Urinary bladder (tissue), 4 donors: ENCODE measurements around the gene MAEA. TPM values are rescaled to one million over a fixed set of nuclear protein-coding genes. Genes with fewer than 3 reads are reported as not detected.

Experiments
- DNase-seq: peaks from one replicate; pipeline ENCODE4 v3.0.0-alpha.2; 2015; ENCODE audit errors: extremely low spot score
- H3K27ac ChIP-seq: one replicate; pipeline ENCODE4 v1.5.1; 2013; ENCODE audit warnings: low read depth, mild to moderate bottlenecking, moderate library complexity
- H3K36me3 ChIP-seq: one replicate; pipeline ENCODE4 v1.6.1; 2013; ENCODE audit warnings: mild to moderate bottlenecking, moderate library complexity; ENCODE audit not compliant: insufficient read depth
- H3K4me1 ChIP-seq: one replicate; pipeline ENCODE4 v1.6.1; 2013; ENCODE audit warnings: mild to moderate bottlenecking, moderate library complexity; ENCODE audit not compliant: insufficient read depth
- H3K4me3 ChIP-seq: one replicate; pipeline ENCODE4 v1.5.1; 2013; ENCODE audit warnings: low read depth, low read length
- WGBS: extraction: QIAGEN DNeasy Blood & Tissue Kit; methylation state at CpG from one replicate; pipeline ENCODE4 v1.1.7; 2013; 5-methylcytosine and 5-hydroxymethylcytosine counted together
- polyA plus RNA-seq: library from polyadenylated mRNA; stranded (reverse); fragments of 200-250 nt; gene quantifications from one replicate; pipeline ENCODE4 v1.2.3, GENCODE V29; 2013
- total RNA-seq: library from RNA; depleted of rRNA; stranded (reverse); fragments of >200 nt; gene quantifications from one replicate; pipeline ENCODE4 v1.2.3, GENCODE V29; 2014
- donor health status: healthy with polysubstance abuse.
- donor health status: healthy.

Gene MAEA
- total and polyA plus RNA-seq, 2 donors, result 25.6 to 69.9 TPM

DNA sequence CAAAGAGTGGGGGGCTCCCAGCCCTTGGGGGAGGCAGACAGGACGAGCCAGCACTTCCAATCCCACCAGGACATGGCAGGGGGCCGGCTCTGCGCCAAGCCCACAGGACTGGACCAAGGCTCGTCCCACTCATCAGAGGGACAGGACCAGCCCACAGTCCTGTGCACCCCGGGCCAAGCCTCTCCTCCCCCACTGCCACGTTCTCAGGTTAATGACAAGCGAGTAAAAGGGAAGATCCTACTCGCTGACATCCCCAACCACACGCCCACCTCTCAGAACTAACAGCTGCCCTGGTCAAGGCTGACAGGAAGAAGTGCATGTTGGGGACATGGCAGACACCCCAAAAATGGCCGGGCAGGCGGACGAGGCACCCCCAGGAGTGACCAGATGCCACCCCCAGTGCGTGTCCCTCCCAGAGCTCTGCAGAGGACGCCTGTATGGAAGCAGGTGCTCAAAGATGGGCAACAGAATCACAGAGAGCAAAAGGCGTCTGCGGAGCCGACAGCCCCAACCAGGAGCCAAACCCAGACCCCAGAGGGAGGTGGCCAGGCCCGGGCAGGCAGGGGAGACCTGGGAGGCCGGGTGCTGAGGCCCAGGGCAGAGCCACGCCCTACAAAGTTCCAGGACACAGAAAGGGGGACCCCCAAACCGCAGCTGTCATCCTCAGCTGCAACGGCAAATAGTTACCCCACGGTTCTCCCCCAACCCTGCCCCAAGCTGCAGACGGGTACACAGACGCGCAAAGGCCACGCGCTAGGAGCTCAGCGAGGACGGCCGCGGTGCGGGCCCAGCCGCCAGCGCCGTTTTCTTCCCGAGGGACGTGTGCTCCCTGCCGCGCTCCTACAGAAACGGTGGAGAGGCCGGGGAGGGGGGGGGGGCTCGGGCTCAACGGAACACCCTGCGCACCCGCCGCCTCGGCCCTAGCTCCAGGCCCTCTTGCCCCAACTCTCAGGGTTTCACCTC, 42.5 kb upstream of the MAEA start:
- Histone ChIP-seq H3K36me3 (no peaks in the 10 kb centered on the region), H3K4me1 (peaks cover 11% of the 10 kb centered on the region), H3K4me3 (peak overlapping the region; percentile 87), H3K27ac (peak overlapping the region; percentile 96)
- DNase-seq, result no peak
- 8% methylated on average over 48 of the region's 48 CpGs for WGBS

DNA sequence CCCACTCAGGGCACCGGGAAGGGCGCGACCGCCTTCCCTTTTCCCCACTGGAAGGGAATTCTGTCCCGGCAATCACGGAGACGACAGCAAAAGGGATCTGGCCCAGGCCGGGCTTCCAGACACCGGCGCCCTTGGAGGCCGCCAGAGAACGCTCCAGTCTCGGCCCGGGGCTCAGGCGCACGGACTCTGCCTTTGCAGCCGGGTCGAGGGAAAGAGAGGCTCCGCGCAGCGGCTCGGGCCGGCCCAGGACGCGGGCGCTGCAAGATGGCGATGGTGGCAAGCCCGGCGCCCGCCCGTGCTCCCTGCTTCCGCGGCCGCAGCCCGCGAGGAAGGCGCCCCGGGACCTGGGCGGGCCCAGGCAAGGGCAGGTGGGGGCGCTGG, 41.8 kb upstream of the MAEA start:
- peaks cover 11% of the 10 kb centered on the region for H3K4me1 ChIP-seq
- no peaks in the 10 kb centered on the region for H3K36me3 ChIP-seq
- H3K27ac ChIP-seq, result peak overlapping the region; percentile 96
- WGBS, result under 1% methylated on average over 40 of the region's 40 CpGs
- no peak for DNase-seq
- H3K4me3 ChIP-seq, result peak overlapping the region; percentile 87

DNA sequence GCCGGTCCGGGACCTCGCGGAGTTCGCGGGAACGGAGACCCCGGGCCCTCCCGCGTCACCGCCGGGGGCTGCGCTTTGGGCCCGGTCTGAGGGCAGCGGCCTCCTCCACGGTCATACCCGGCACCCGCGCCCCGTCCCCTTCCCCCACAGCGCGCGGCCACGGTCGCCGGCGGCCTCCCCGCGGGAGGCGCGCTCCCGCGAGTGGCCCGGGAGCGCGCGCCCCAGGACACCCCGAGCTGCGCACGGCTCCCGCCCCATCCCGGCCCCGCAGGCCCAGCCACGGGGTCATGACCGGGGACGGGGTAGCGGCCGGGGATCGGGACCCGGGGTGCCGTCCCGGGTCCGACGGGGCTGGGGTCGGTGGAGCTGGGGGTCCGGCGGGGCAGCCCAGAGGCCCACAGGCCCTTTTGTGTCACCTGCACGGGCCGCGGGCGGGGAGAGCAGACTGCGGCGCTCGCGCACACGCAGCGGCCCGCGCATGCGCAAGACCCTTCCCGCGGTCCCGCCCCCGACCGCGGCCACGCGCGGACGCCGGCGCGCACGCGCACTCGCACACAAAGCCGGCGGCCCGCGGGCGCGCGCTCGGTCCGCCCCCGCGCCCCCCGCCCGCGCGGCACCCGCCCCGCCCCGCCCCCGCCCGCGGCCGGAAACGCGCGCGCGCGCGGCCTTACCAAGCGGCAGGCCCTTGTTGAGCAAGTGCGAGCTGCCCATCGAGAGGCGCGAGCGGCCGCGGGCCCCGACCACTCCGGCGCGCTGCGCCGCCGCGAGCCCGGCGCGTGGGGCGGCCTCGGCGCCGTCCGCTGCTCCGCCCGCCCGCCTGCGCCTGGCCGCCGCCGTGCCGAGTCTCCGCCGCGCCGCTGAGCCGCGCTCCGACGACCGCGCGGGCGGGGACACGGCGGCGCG, 41.2 kb upstream of the MAEA start, which contains the start of gene CTBP1:
TSS of gene CTBP1 (minus strand) at position 886 of the 903 bp plus-strand sequence. CDS start 7,799 bp downstream, outside the sequence.
- no peaks in the 10 kb centered on the region for H3K36me3 ChIP-seq
- H3K27ac ChIP-seq, result peak within 1 kb of the TSS; percentile 98
- DNase-seq, result no peak
- H3K4me3 ChIP-seq, result peak within 1 kb of the TSS; percentile 87
- peaks cover 11% of the 10 kb centered on the region for H3K4me1 ChIP-seq
- under 1% methylated on average over 161 of the region's 163 CpGs for WGBS

DNA sequence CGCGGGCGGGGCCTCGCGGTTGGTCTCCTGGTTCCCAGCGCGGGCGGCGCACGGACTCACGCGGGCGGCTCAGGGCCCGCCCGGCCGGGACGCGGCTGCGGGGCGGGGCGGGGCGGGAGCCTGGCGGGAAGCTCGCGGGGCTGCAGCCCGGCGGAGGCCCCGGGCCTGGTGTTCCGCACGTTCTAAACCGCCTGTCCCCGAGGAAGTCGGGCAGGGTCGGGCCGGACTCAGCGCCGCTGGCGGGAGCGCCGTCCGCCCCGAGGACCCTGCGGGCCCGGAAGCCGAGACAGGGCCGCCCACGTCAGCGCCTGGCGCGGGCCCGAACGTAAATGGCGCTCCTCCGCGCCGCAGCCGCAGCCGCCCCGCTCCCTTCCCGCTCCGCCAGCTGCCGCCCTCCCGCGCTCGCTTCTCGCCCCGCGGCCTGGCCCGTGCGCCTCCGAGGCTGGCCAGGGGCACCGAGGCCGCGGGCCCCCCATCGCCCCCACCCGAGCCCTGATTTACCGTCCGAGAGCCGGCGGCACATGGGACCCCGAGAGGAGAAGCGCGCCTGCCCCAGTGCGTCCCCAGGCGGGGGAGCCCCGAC, 40.5 kb upstream of the MAEA start:
- Histone ChIP-seq H3K4me3 (peak overlapping the region; percentile 87), H3K36me3 (no peaks in the 10 kb centered on the region), H3K27ac (peak overlapping the region; percentile 98), H3K4me1 (peaks cover 11% of the 10 kb centered on the region)
- DNase-seq, result peak; percentile 50
- whole genome bisulfite sequencing, result under 1% methylated on average over 86 of the region's 86 CpGs

DNA sequence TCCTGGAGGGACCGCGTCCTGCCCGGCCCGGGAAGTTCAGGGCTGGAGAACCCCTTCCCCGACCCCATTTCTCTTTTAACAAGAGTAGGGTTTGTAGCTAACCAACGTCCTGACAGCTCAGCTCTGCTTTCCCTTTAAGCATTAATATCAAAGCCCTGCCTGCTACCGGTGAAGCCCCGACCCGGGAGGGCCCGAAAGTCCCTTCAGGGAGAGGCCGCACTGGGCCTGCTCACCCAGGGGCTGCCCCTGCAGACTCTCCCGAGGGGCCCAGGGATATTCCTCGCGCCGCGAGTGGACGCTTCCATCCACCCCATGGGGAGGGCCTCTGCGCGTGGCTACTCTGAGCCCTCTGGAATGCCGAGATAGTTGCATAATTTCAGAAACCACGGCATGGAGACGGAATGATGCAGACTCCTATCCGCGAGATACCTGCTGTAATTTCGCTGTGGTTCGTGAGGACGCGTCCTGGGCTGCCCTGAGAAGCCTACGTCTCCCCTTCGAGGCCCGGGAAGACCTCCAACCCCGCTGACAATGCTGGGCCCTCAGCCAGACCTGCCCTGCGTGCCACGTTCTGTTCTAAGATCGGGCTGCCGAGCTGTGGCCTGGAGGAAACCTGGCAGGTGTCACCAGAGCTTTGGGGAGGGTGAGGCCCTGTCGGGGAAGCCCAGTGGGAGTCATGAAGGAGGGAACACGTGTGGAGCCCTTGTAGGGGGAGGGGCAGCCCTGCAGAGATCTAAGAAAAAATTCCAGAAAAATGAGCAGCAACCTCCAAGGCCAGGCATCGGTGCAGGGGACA, 39.8 kb upstream of the MAEA start:
- Histone ChIP-seq H3K36me3 (no peaks in the 10 kb centered on the region), H3K4me1 (peaks cover 11% of the 10 kb centered on the region), H3K4me3 (peak overlapping the region; percentile 87), H3K27ac (peak overlapping the region; percentile 98)
- WGBS, result 38% methylated on average over 39 of the region's 39 CpGs
- no peak for DNase-seq

DNA sequence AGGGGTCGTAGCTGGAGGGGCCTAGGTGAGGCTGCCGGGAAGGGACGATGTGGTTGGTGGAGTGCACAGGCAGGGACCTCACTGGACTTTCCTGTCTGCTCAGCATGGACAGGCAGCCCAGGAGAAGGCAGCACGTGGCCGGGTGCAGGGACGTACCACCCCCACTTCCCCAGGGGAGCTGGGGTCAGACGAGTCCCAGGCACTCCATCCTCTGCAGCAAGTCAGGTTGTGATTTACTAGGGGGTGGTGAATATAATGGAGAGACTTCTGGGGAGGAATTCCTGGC, 39.2 kb upstream of the MAEA start:
- Histone ChIP-seq H3K4me3 (no peak overlapping the region), H3K4me1 (peaks cover 11% of the 10 kb centered on the region), H3K36me3 (no peaks in the 10 kb centered on the region), H3K27ac (peak overlapping the region; percentile 98)
- WGBS, result 96% methylated on average over 7 of the region's 7 CpGs
- DNase-seq, result no peak

DNA sequence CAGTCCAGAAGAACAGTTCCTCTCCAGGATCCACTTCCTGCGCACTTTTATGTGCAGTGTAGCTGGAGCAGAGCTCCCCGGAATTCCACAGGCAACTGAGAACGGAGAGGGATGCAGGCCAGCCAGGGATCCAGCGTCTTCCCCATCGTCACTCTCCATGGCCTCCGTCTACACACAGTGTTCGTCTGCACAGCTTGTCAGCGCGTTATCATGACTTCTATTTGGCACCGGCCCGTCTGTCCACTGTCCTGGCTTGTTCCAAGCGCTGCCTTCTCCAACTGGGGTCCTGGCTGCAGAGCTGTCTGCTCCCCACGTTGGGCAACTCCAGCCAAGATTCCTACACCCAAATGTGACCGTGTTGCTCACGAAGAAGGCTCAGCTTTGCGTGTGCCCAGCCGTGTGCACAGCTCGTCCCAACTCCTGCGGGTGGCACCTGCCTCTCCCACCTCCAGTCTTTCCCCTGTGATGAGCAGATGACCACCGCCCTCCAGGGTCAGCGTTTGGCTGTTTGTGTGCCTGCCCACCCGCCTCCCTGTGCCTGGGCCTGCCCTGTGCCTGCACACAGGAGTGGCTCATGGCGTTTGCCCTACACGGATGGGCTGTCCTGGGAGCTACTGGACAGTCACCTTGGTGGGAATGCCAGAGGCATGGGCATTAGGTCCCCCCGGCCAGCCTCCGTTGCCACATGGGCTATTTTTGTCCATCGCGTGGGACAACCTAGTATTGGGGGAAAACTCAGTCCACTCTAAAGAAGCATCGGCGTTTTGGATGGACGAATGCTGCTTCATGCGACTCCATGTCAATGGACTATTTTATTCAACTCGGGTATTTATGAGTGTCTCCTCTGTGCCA, 38.5 kb upstream of the MAEA start:
- WGBS, result 97% methylated on average over 33 of the region's 33 CpGs
- peaks cover 8% of the 10 kb centered on the region for H3K4me1 ChIP-seq
- no peak overlapping the region for H3K27ac ChIP-seq
- no peak for DNase-seq
- no peak overlapping the region for H3K4me3 ChIP-seq
- H3K36me3 ChIP-seq, result no peaks in the 10 kb centered on the region

DNA sequence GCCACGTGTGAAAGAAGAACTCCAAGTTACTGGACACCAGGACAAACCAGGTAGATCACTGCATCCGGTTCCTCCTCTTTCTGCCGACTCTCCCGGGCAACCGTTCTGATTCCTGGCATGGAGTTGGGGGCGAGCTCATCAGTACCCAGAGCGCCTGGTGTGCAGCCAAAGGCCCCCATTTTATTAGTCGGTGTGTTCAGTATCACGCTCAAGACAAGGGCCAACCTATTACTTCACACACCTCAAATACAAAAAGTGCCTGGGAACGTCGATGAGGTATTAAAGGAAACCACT, 38.0 kb upstream of the MAEA start:
- Histone ChIP-seq H3K4me3 (no peak overlapping the region), H3K36me3 (no peaks in the 10 kb centered on the region), H3K27ac (no peak overlapping the region), H3K4me1 (peaks cover 8% of the 10 kb centered on the region)
- WGBS, result 96% methylated on average over 11 of the region's 11 CpGs
- no peak for DNase-seq

DNA sequence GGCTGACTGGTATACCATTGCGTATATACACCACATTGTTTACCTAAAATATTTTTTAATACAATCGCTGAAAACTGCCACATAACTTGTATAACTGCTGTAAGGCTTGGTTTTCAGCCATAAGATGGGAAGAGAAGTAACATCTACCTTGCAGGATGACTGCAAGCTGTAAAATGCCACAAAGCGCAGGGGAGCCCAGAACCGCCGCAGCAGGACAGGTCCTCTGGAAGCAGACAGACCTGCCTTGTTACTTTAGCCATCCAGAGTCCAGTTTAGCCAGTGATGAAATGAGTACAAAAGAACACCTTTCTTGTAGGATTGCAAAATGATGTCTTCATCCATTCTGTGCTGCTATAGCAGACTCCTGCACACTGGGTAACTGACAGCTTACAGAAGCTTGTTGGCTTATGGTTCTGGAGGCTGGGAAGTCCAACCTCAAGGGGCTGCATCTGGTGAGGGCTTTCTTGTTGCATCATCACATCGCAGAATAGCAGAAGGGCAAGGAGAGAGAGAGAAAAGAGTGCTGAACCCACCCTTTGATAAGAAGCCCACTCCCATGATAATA, 36.7 kb upstream of the MAEA start:
- Histone ChIP-seq H3K4me1 (peaks cover 4% of the 10 kb centered on the region), H3K36me3 (no peaks in the 10 kb centered on the region), H3K27ac (no peak overlapping the region), H3K4me3 (no peak overlapping the region)
- no peak for DNase-seq
- 97% methylated on average over 6 of the region's 6 CpGs for WGBS

DNA sequence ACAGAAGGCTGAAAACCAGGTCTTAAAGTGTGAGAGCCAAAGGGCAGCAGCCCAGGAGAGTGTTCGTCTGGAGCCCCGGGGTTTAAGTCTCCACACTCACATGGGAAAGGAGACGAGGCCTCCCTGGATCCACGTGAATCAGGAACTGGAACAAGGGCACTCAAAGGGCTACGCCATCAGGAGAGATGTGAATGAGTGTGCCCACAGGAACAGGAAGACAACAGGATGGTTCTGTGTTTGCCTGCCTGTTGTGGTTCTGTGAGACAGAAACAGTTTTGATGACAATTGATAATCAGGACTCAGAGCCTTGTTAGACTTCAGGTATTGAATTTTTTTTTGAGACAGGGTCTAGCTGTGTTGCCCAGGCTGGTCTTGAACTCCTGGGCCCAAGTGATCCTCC, 35.9 kb upstream of the MAEA start:
- Histone ChIP-seq H3K4me1 (peaks cover 4% of the 10 kb centered on the region), H3K4me3 (no peak overlapping the region), H3K27ac (no peak overlapping the region), H3K36me3 (no peaks in the 10 kb centered on the region)
- no peak for DNase-seq
- WGBS, result 94% methylated on average over 5 of the region's 5 CpGs

DNA sequence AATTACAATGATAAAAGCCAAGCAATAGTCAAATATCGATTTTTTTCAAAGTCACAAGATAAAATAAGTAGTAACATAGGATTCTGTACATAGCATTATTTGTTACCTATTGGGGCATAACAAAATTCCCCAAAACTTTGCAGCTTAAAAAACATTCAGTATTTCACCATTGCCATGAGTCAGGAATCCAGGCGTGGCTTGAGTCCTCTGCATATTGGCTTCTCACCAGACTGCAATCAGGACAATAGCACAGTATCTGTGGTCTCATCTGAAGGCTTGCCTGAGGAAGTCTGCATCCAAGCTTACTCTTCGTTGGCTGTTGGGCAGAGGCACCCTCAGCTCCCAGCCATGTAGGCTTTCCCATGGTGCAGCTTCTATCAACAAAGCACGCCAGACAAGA, 34.5 kb upstream of the MAEA start:
- WGBS, result 96% methylated on average over 4 of the region's 4 CpGs
- Histone ChIP-seq H3K27ac (no peak overlapping the region), H3K36me3 (no peaks in the 10 kb centered on the region), H3K4me3 (no peak overlapping the region), H3K4me1 (peaks cover 3% of the 10 kb centered on the region)
- DNase-seq, result no peak

DNA sequence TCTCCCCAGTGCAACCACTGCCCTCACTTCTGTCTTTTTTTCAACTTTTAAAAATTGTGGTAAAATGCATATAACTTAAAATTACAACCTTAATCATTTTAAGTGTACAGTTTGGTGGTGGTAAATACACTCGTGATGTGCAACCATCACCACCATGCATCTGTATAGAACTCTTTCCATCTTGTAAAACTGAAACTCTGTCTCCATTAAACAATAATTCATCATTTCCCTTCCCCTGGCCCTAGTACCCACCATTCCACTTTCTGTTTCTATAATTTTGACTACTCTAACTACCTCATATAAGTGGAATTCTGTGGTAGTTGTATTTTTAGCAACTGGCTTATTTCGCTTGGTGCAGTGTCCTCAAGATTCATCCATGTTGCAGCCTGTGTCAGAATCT, 34.0 kb upstream of the MAEA start:
- 90% methylated on average over 2 of the region's 2 CpGs for WGBS
- H3K4me1 ChIP-seq, result no peaks in the 10 kb centered on the region
- H3K4me3 ChIP-seq, result no peak overlapping the region
- DNase-seq, result no peak
- H3K27ac ChIP-seq, result no peak overlapping the region
- no peaks in the 10 kb centered on the region for H3K36me3 ChIP-seq
